Raji (cell line): Measurements from ENCODE around the gene BBS10.

Experiments
- POLR2A ChIP-seq: IDR thresholded peaks from 2 replicates; pipeline ENCODE4 v1.6.1; 2011; ENCODE audit warnings: low read depth, low read length, control low read depth; ENCODE audit not compliant: insufficient read depth

The BBS10 gene

DNA sequence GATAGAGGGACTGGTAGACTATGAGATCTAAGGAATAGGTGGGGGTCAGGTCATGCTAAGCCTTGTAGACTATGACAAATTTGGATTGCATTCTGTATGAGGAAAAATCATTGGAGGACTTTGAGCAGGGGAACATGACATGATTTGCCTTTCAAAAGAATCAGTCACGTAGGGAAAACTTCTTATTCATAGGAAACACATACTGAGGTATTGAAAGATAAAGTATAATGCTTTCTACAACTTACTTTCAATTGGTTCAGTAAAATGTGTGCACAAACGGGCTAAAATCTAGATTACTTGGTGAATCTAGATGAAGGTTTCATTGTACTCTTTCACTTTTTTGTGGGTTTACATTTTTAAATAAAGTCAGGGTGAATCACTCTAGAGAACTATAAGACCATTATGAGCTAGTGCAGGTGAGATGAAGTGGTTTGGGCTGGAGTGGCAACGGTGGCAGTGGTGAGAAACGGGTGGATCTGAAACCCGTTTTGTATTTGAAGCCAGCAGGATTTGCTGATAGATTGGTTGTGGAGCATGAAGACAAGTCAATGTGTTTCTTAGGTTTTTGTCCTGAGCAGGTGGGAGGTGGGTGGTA, 6.7 kb downstream of the BBS10 start:
- TF ChIP-seq POLR2A = no peak

DNA sequence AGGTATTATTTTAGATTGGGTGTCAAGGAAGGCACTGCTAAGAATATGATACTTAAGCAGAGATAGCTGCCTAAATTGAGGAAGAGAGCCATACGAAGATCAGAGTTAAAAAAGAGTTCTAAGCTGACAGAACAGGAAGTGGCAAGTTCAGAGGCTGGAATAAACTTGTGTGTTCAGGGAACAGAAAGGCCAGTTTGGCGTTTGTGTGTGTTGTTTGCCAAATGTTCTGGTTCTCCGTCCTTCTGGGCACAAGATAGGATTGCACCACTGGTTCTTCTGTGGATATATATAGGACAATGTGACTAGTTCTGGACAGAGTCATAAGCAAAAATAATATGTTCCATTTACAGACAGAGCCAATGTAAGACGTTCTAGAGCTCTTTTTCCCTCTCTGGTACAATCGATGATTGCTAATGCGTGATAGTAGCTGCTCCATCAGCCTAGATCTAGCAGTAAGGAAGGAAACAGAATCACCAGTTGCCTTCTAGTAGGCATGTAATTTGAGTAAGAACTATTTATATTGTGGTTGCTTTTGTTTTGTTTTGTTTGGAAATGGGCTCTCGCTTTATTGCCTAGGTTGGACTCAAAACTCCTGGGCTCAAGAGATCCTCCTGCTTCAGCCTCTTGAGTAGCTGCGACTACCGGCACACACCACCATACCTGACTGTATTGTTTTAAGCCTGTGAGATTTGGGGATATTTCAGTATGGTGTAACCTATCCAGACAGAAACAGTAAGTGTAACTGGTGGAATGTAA, 7.4 kb downstream of the BBS10 start:
- TF ChIP-seq POLR2A = no peak

DNA sequence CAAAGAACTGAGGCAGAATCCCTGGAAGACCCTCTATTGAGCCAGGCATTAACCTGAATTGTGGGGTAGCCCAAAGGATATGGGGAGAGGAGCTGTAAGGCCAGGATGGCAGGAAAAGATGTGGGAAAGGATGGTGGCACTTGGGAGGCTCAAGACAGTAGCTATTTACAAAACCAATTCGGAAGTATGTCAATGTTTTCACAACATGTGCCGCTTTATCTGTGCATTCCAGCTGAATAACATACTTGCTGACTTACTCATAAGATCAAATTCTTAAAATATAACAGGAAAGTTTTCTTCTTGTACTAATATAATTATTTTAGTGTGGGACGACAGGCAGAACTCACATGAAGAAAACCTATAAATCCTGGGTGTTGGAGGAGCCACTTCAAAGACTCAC, 10.6 kb downstream of the BBS10 start:
- no peak for TF ChIP-seq POLR2A

DNA sequence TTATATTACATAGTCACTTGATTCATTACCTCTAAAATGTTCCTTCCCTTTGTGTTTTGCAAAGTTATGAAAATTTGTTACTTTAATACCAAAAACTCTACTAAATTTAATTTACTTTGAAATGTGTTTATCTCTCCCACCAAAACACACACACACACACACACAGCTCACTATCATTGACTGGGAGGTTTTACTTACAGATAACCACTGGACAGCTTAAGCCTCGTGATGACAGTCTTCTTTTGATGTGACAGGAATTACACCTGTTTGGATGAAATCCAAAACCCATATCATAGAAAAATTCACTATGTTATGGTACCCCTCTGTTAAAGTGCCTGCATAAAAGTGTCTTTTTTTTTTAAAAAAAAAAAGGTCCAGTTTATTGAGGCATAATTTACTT, 15.6 kb downstream of the BBS10 start:
- no peak for TF ChIP-seq POLR2A

DNA sequence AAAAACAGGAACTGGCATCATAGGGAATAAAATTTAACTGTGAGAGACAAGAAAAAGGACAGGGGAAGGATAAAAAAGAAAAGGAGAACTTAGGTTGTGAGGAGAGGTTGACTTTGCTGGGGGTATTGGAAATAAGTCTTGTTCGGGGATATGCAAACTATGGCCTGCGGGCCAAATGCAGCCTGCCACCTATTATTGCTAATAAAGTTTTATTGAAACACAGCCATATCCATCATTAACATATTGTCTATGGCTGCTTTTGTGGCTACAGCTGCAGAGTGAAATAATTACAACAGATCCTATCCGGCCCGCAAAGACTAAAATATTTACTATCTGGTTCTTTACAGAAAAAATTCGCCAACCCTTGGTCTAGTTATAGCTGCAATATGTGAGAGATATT, 18.6 kb downstream of the BBS10 start:
- TF ChIP-seq POLR2A = no peak

DNA sequence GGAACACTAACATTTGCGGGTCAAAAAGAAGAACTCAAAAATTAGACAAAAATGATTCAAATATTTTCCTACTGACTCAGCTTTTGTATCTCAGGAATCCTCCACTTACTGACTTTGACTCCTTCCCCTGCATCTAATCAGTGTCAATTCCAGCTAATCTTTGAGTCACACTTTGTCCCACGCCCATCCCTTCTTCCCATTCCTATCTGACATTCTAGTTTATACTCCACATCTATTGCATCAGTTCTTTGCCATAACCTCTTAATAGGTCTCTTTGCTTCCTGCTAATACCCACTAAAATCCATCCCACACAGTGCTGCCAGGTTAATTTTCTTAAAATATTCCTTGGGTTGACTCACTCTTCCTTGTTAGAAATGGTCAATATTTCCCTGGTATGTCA, 19.1 kb downstream of the BBS10 start:
- TF ChIP-seq POLR2A = no peak

DNA sequence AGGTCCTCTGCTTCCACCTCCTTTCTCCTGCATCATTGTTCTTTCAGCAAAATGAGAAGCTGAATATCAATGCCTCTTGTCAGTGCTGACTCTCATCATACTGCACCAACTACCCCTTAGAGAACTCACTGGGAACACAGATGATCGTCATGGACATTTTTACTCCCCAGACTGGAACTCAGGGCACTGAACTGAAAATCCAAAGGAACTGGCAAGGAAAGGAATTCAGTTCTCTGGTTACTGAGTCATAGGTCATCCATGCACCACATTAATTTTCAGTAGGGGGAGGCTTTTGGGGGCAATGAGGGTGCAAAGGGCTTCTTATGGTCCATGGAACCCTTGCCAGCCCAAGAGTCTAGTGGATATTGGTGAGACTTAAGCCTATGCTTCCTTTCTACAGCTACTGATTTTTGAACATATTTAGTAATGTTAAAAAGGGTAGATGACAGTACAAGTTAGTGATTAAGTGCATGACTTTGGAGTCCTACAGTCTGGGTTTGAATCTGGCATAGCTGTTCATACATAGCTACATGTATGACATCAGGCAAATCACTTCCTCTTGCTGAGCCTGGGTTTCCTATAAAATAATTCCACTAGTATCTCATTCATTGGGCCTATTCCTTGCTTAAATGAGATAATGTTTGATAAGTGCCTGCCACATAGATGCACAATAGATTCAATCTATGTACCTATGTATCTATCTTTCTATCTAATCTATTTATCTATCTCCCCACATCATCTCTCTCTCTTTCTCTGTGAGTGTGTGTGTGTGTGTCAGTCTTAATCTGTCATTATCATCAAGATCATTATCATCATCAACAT, 29.2 kb downstream of the BBS10 start:
- TF ChIP-seq POLR2A = no peak

DNA sequence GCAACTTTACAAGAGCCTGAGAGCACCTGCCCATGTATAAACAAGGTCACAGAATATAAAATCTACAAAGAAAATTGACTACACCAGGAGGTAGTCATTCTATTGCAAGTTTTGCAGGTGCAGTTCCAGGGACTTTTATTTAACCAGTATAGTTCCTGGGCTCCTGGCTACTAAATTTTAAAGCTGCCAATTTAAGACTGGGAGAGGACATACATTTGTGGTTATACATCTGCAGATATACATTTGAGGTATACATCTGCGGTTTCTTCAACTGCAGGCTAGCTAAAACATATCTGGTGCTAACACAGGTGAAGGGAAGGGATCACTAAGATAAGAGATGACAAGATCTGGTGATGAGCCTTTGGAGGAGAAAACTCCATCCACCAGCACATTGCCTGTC, 30.2 kb downstream of the BBS10 start:
- TF ChIP-seq POLR2A = no peak

DNA sequence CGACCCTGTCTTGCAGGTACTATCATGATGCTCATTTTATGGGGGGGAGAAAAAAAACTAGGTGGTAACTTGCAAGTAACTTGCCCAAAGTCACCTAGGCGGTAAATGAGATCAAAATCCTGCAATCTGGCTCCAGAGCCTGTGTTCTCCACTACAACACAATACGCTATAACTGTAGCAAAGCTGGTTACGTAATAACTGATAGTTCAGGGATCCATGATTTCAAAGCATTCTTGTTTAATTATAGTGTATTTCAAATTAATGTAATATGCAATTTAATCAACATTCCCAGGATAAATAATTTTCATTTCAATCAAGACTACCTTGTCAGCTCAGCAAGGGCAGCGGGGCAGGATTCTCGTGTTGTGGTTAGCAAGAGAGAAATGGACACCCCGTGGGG, 31.7 kb downstream of the BBS10 start:
- no peak for TF ChIP-seq POLR2A

DNA sequence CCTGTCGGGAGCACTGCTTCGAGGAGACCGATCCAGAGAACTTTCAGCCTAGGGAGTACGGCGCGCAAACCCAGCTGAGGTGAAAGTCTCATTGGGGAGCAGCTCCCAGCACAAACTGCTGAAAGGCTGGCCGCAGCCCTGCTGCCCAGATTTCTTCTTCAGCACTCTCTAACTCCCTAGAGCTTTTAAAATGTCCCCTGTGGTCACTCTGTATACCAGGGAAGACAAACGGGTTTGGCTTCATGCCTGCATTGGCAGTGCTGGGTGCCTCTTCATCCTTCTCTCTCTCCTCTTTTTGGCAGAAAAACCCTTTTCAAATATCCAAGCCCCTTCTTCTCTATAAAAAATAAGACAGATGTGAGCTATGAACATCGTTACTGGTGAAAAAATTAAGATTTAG, 34.9 kb downstream of the BBS10 start:
- TF ChIP-seq POLR2A = no peak

DNA sequence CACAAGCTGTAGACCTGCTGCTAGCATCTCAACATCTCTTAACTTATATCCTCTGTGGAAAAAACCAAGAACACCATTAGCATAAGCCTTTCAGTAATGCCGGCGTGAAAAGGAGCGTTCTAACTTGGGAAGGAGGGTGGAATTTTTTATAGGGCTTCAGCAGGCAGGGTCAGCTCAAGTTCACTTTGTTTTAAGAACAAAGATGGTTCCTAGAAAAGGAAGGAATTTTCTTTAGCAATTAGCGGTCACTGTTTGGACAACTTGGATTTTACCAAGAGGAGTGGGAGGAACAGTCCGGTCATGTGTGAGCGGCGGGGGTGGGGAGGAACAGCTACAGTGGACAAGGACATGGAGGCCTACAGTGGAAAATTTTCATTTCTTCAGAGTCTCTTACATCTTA, 35.9 kb downstream of the BBS10 start:
- no peak for TF ChIP-seq POLR2A

DNA sequence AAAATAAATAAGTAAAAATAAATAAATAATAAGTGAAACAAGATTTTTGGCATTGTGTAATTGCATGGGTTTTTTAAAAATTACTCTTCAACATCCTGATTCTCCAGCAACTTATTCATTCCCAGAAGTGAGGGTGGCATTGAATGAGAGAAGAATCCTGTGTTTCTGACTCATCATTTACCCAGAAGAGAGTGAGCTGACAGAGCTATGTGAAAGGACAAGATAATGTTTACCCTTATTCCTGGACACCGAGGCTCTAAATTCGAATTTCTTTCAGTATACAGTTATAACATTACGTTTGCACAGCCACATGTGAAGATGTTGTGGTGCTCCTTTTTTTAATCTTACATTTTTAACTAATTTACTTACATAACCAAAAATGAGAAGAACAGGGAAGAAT, 36.4 kb downstream of the BBS10 start:
- TF ChIP-seq POLR2A = no peak

DNA sequence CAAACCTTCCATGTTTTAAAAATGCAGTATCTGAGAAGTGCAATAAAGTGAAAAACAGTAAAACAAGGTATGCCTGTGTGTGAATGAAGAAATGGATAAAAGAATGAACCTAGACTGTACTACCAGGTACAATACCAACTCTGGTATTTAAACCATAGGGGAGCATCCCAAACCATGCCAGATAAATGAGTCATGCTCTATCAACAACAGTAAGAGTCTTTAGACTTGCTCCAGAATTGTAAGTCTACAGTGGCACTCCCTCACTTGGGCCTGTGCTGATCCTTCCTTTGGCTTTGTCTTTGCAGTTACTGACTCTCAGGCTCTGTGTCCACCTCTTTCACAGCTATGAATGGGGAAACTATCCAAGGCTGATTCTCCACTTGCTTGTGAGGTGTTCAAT, 38.1 kb downstream of the BBS10 start:
- TF ChIP-seq POLR2A = no peak

DNA sequence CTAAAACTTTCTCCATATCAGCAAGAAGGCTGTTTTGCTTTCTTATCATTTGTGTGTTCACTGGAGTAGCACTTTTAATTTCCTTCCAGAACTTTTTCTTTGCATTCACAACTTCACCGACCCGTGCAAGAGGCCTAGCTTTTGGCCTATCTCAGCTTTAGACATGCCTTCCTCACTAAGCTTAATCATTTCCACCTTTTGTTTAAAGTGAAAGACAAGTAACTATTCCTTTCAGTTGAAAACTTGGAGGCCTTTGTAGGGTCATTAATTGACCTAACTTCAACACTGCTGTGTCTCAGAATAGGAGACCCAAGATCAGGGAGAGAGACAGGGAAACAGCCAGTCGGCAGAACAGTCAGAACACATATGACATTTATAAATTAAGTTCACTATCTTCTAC, 39.3 kb downstream of the BBS10 start:
- no peak for TF ChIP-seq POLR2A

DNA sequence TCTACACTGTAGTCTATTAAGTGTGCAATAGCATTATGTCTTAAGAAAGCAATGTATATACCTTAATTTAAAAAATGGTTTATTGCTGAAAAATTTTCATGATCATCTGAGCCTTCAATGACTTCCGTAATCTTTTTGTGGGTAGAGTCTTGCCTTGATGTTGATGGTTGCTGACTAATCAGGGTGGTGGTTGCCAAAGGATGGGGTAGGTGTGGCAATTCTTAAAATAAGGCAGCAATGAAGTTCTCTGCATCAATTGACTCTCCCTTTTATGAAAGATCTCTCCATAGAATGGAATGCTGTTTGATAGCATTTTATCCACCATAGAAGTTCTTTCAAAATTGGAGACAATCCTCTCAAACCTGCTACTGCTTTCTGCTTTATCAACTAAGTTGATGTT, 41.1 kb downstream of the BBS10 start:
- TF ChIP-seq POLR2A = no peak

DNA sequence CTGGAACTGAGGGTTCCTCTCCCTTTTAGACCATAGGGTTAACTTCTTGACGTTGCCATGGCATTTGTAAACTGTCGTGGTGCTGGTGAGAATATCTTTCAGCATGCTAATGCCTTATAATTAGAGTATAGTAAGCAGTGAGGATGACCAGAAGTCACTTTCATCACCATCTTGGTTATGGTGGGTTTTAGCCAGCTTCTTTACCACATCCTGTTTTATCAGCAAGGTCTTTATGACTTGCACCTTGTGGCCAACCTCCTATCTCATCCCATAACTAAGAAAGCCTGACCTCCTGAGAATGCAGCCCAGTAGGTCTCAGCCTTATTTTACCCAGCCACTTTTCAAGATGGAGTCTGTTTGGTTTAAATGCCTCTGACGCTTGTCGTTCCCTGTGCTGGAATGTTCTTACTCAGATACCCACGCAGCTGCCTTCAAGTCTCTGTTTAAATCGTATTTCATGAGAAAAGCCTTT, 44.2 kb downstream of the BBS10 start:
- TF ChIP-seq POLR2A = no peak
